Occipital lobe (tissue), 1 donor: ENCODE data around the gene RNH1. TPM values are rescaled to one million over a fixed set of nuclear protein-coding genes. Genes with fewer than 3 reads are reported as not detected.

Source experiments
- total RNA-seq: library from RNA; depleted of rRNA; stranded (reverse); fragments of >200 nt; gene quantifications from one replicate; pipeline ENCODE4 v1.2.3, GENCODE V29; 2014

The RNH1 gene
- total RNA-seq, 1 donor from 2014 or later: 42.1 TPM

Other genes with a start within 250 kb of the RNH1 start
- not detected for gene NLRP6, start 228.8 kb downstream of the RNH1 start, total RNA-seq
- gene PGGHG, start 218.1 kb downstream of the RNH1 start, total RNA-seq: 1.4 TPM
- gene IFITM5, start 207.7 kb downstream of the RNH1 start, total RNA-seq: not detected
- gene IFITM2, start 199.4 kb downstream of the RNH1 start, total RNA-seq: 1.6 TPM
- 6.9 TPM for gene IFITM1, start 193.2 kb downstream of the RNH1 start, total RNA-seq
- 5.5 TPM for gene IFITM3, start 186.4 kb downstream of the RNH1 start, total RNA-seq
- gene B4GALNT4, start 137.7 kb downstream of the RNH1 start, total RNA-seq: 99.5 TPM
- under 0.01 TPM for gene PKP3, start 113.0 kb downstream of the RNH1 start, total RNA-seq
- gene SIGIRR, start 92.2 kb downstream of the RNH1 start, total RNA-seq: 14.8 TPM
- gene ANO9, start 65.2 kb downstream of the RNH1 start, total RNA-seq: not detected
- 21.8 TPM for gene PTDSS2, start 57.0 kb downstream of the RNH1 start, total RNA-seq
- gene HRAS, start 28.3 kb upstream of the RNH1 start, total RNA-seq: 27.0 TPM
- gene LRRC56, start 30.3 kb upstream of the RNH1 start, total RNA-seq: 1.1 TPM
- 0.16 TPM for gene LMNTD2, start 53.5 kb upstream of the RNH1 start, total RNA-seq
- 2.5 TPM for gene RASSF7, start 53.7 kb upstream of the RNH1 start, total RNA-seq
- gene PHRF1, start 69.2 kb upstream of the RNH1 start, total RNA-seq: 27.3 TPM
- gene IRF7, start 108.7 kb upstream of the RNH1 start, total RNA-seq: 7.6 TPM
- gene CDHR5, start 117.7 kb upstream of the RNH1 start, total RNA-seq: not detected
- gene SCT, start 119.9 kb upstream of the RNH1 start, total RNA-seq: not detected
- gene DRD4, start 130.0 kb upstream of the RNH1 start, total RNA-seq: 0.16 TPM
- 50.7 TPM for gene DEAF1, start 188.0 kb upstream of the RNH1 start, total RNA-seq
- 11.7 TPM for gene TMEM80, start 188.6 kb upstream of the RNH1 start, total RNA-seq
- 1.4 TPM for gene EPS8L2, start 199.0 kb upstream of the RNH1 start, total RNA-seq
- gene TALDO1, start 240.2 kb upstream of the RNH1 start, total RNA-seq: 61.0 TPM